Neural progenitor cell (in vitro differentiated cells): Measurements from ENCODE around the gene KIF25. TPM values are rescaled to one million over a fixed set of nuclear protein-coding genes. Genes with fewer than 3 reads are reported as not detected.

Source experiments
- DNase-seq: peaks from one replicate; pipeline ENCODE4 v3.0.0-alpha.2; 2016; ENCODE audit warnings: low spot score
- H2AFZ ChIP-seq: fragments of 200-600 bp; sonication (generic); replicated peaks from 2 replicates; pipeline ENCODE4 v1.6.1; 2016; ENCODE audit warnings: antibody characterized with exemption
- H3F3A ChIP-seq: fragments of 200-600 bp; sonication (generic); 2 replicates; pipeline ENCODE4 v1.6.1; 2016; ENCODE audit warnings: antibody characterized with exemption, low read depth
- H3K27ac ChIP-seq: fragments of 200-600 bp; sonication (generic); 2 replicates; pipeline ENCODE4 v1.5.1; 2016; ENCODE audit warnings: mild to moderate bottlenecking
- H3K27me3 ChIP-seq: fragments of 200-600 bp; sonication (generic); 2 replicates; pipeline ENCODE4 v1.6.1; 2016; ENCODE audit warnings: mild to moderate bottlenecking, moderate library complexity
- H3K36me3 ChIP-seq: fragments of 200-600 bp; sonication (generic); 2 replicates; pipeline ENCODE4 v1.5.1; 2016
- H3K4me1 ChIP-seq: fragments of 200-600 bp; sonication (generic); 2 replicates; pipeline ENCODE4 v1.6.1; 2016; ENCODE audit warnings: mixed run types
- H3K4me2 ChIP-seq: fragments of 200-600 bp; sonication (generic); 2 replicates; pipeline ENCODE4 v1.6.1; 2016
- H3K4me3 ChIP-seq: fragments of 200-600 bp; sonication (generic); 2 replicates; pipeline ENCODE4 v1.5.1; 2016
- H3K79me2 ChIP-seq: fragments of 200-600 bp; sonication (generic); 2 replicates; pipeline ENCODE4 v1.6.1; 2016; ENCODE audit warnings: low read depth
- H3K9ac ChIP-seq: fragments of 200-600 bp; sonication (generic); 2 replicates; pipeline ENCODE4 v1.6.1; 2016
- H3K9me3 ChIP-seq: fragments of 200-600 bp; sonication (generic); 2 replicates; pipeline ENCODE4 v1.5.1; 2016; ENCODE audit warnings: low read depth
- H4K20me1 ChIP-seq: fragments of 200-600 bp; sonication (generic); 2 replicates; pipeline ENCODE4 v1.6.1; 2016; ENCODE audit warnings: low read depth
- H3K27ac Mint-ChIP-seq: 3 replicates; pipeline ENCODE4 v1.8.0; 2021; ENCODE audit warnings: mixed read lengths
- H3K27me3 Mint-ChIP-seq: 2 replicates; pipeline ENCODE4 v1.8.0; 2022; ENCODE audit warnings: low read depth, mild to moderate bottlenecking, inconsistent platforms, moderate library complexity, mixed read lengths; ENCODE audit not compliant: insufficient read depth
- H3K36me3 Mint-ChIP-seq: 3 replicates; pipeline ENCODE4 v1.8.0; 2021; ENCODE audit warnings: mixed read lengths
- H3K4me1 Mint-ChIP-seq: 3 replicates; pipeline ENCODE4 v1.8.0; 2021; ENCODE audit warnings: mixed read lengths
- H3K4me3 Mint-ChIP-seq: 3 replicates; pipeline ENCODE4 v1.8.0; 2021; ENCODE audit warnings: mild to moderate bottlenecking, moderate library complexity, mixed read lengths
- H3K9me3 Mint-ChIP-seq: 3 replicates; pipeline ENCODE4 v1.8.0; 2020; ENCODE audit warnings: mixed read lengths
- CTCF ChIP-seq: fragments of 200-600 bp; sonication (generic); IDR thresholded peaks from 2 replicates; pipeline ENCODE4 v1.5.1; 2017; ENCODE audit warnings: antibody characterized with exemption, mild to moderate bottlenecking
- EZH2 ChIP-seq: fragments of 200-600 bp; sonication (generic); IDR thresholded peaks from 2 replicates; pipeline ENCODE4 v1.6.1; 2017; ENCODE audit warnings: antibody characterized with exemption, mild to moderate bottlenecking, moderate library complexity
- EZH2phosphoT487 ChIP-seq: fragments of 200-600 bp; sonication (generic); IDR thresholded peaks from 2 replicates; pipeline ENCODE4 v1.6.1; 2017; ENCODE audit warnings: antibody characterized with exemption
- total RNA-seq: library from RNA; depleted of rRNA; stranded (reverse); fragments of >200 nt; gene quantifications from 2 replicates; pipeline ENCODE4 v1.2.3, GENCODE V29; 2015; ENCODE audit warnings: low replicate concordance

Gene KIF25
- total RNA-seq, 1 donor from 2014 or later: 1.2 TPM

DNA sequence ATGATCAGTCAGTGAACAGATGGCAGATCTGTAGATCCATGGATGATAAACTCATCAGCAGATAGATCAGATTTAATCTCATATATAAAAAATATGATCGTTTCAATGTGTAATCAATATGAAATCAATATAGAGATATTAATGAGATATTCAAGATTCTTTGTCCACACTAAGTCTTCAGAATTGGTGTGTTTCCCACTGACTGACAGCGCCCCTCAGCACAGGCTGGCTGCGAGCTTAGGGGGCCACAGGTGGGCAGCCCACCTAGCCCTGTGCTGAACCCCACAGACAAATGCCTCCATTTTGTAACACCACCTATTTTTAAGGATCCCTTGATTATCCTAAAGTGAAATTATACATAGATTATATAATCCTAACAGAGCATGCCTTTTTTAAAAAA is 49.2 kb downstream of the KIF25 start:
- DNase-seq: no peak
- H3K4me2 ChIP-seq: no peak overlapping the region
- no peaks in the 10 kb centered on the region for H3K9me3 ChIP-seq
- no peak overlapping the region for H3K4me3 Mint-ChIP-seq
- H2AFZ ChIP-seq: no peak overlapping the region
- H3K36me3 Mint-ChIP-seq: no peaks in the 10 kb centered on the region
- peaks cover 1% of the 10 kb centered on the region for H3K9me3 Mint-ChIP-seq
- H3K4me1 Mint-ChIP-seq: peaks cover 8% of the 10 kb centered on the region
- no peak overlapping the region for H3K9ac ChIP-seq
- peaks cover 2% of the 10 kb centered on the region for H3K27me3 Mint-ChIP-seq
- no peak for TF ChIP-seq EZH2phosphoT487
- no peak for TF ChIP-seq EZH2
- no peak for TF ChIP-seq CTCF
- H3K4me1 ChIP-seq: no peaks in the 10 kb centered on the region
- H3F3A ChIP-seq: no peaks in the 10 kb centered on the region
- no peaks in the 10 kb centered on the region for H3K27me3 ChIP-seq
- H3K4me3 ChIP-seq: no peak overlapping the region
- no peaks in the 10 kb centered on the region for H4K20me1 ChIP-seq
- no peaks in the 10 kb centered on the region for H3K36me3 ChIP-seq
- H3K27ac Mint-ChIP-seq: no peak overlapping the region
- no peak overlapping the region for H3K27ac ChIP-seq
- H3K79me2 ChIP-seq: no peaks in the 10 kb centered on the region

- no peaks in the 10 kb centered on the region for H3K27me3 ChIP-seq
- TF ChIP-seq CTCF (no peak), EZH2 (no peak), EZH2phosphoT487 (no peak)
- no peaks in the 10 kb centered on the region for H3K9me3 ChIP-seq
- no peak for DNase-seq
- Mint-ChIP-seq H3K9me3 (no peaks in the 10 kb centered on the region), H3K4me3 (no peak overlapping the region), H3K36me3 (no peaks in the 10 kb centered on the region), H3K4me1 (peaks cover 9% of the 10 kb centered on the region), H3K27ac (no peak overlapping the region), H3K27me3 (peaks cover 2% of the 10 kb centered on the region)
- no peaks in the 10 kb centered on the region for H3K4me1 ChIP-seq
- H3K4me3 ChIP-seq: no peak overlapping the region
- H3K4me2 ChIP-seq: no peak overlapping the region
- no peak overlapping the region for H2AFZ ChIP-seq
- H3K9ac ChIP-seq: no peak overlapping the region
- H3F3A ChIP-seq: no peaks in the 10 kb centered on the region
- H4K20me1 ChIP-seq: no peaks in the 10 kb centered on the region
- H3K36me3 ChIP-seq: no peaks in the 10 kb centered on the region
- no peak overlapping the region for H3K27ac ChIP-seq
- H3K79me2 ChIP-seq: no peaks in the 10 kb centered on the region
These were observed 50.6 kb downstream of the KIF25 start for GRCh38 chr6:168047841-168048723.

GRCh38 chr6:168048724-168049025 is 51.2 kb downstream of the KIF25 start:
- DNase-seq: no peak
- H3K4me3 ChIP-seq: no peak overlapping the region
- H3K36me3 Mint-ChIP-seq: no peaks in the 10 kb centered on the region
- no peaks in the 10 kb centered on the region for H3K79me2 ChIP-seq
- no peak overlapping the region for H3K4me3 Mint-ChIP-seq
- H3K27ac ChIP-seq: no peak overlapping the region
- TF ChIP-seq EZH2phosphoT487: no peak
- no peak for TF ChIP-seq EZH2
- no peak for TF ChIP-seq CTCF
- H3K9me3 ChIP-seq: no peaks in the 10 kb centered on the region
- no peaks in the 10 kb centered on the region for H3K36me3 ChIP-seq
- H3K27me3 ChIP-seq: no peaks in the 10 kb centered on the region
- peaks cover 2% of the 10 kb centered on the region for H3K27me3 Mint-ChIP-seq
- H3K27ac Mint-ChIP-seq: no peak overlapping the region
- no peak overlapping the region for H3K9ac ChIP-seq
- no peaks in the 10 kb centered on the region for H3F3A ChIP-seq
- H3K4me1 Mint-ChIP-seq: peaks cover 10% of the 10 kb centered on the region
- H3K9me3 Mint-ChIP-seq: no peaks in the 10 kb centered on the region
- H3K4me2 ChIP-seq: no peak overlapping the region
- H2AFZ ChIP-seq: no peak overlapping the region
- H3K4me1 ChIP-seq: no peaks in the 10 kb centered on the region
- H4K20me1 ChIP-seq: no peaks in the 10 kb centered on the region
